ENCODE results near the gene ANGPTL2. TPM values are rescaled to one million over a fixed set of nuclear protein-coding genes. Genes with fewer than 3 reads are reported as not detected.
A peak's percentile ranks its signal among the peaks of the same experiment; 100 is the strongest.

ANGPTL2 gene
- total RNA-seq, 1 donor from 2014 or later, result 19.2 TPM

- Mint-ChIP-seq H3K9me3 (no peaks in the 10 kb centered on the region), H3K4me3 (no peak overlapping the region), H3K36me3 (ENCODE audit: low read depth) (peaks cover 12% of the 10 kb centered on the region), H3K27ac (ENCODE audit: unreplicated experiment) (no peak overlapping the region), H3K4me1 (peaks cover 16% of the 10 kb centered on the region), H3K27me3 (ENCODE audit: low read depth) (no peaks in the 10 kb centered on the region)
- no peak for DNase-seq (ENCODE audit: low read depth, low spot score)
- TF ChIP-seq CTCF (conservative IDR thresholded peaks at IDR 0.05), result no peak
Measured at GRCh38 chr9:127105805-127106465, 16.5 kb downstream of the ANGPTL2 start.

DNA sequence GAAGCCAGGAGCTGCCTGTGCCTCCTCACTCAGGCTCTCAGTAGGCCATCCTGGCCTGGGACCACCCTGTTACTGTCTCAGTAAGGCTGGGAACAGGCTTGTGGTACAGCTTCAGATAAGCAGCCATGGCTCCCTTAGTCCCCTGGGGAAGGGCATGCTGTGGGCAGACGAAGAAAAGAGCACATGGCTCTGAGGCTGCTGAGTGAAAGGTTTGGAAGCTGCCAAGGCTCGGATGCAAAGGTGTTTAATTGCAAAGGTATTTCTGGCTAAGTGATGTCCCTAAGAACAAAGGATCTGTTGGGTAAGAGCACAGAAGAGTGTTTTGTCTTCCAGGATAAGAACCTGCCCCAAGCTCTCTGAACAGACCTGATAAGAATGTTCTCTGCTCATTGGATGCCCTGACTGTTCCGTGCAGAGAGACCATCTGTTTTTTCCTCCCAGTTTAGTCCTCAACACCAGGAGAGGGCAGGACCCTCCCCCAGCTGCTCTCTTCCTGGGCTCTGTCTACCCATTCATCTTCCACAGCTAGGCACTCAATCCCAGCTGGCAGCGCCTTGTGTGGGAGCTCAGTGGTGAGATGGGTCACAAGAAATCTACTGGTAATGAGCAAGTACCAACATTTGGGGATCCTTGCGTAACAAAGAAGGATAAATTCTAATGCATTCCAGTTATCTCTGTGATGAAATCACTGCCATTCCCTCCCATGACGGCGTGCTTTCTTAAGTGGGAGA lies 17.7 kb downstream of the ANGPTL2 start:
- peak overlapping the region; percentile 53 for H3K27ac Mint-ChIP-seq (ENCODE audit: unreplicated experiment)
- H3K4me1 Mint-ChIP-seq, result peaks cover 9% of the 10 kb centered on the region
- H3K27me3 Mint-ChIP-seq (ENCODE audit: low read depth), result no peaks in the 10 kb centered on the region
- H3K36me3 Mint-ChIP-seq (ENCODE audit: low read depth), result peaks cover 12% of the 10 kb centered on the region
- H3K4me3 Mint-ChIP-seq, result no peak overlapping the region
- TF ChIP-seq CTCF (conservative IDR thresholded peaks at IDR 0.05), result no peak
- no peak for DNase-seq (ENCODE audit: low read depth, low spot score)
- no peaks in the 10 kb centered on the region for H3K9me3 Mint-ChIP-seq

DNA sequence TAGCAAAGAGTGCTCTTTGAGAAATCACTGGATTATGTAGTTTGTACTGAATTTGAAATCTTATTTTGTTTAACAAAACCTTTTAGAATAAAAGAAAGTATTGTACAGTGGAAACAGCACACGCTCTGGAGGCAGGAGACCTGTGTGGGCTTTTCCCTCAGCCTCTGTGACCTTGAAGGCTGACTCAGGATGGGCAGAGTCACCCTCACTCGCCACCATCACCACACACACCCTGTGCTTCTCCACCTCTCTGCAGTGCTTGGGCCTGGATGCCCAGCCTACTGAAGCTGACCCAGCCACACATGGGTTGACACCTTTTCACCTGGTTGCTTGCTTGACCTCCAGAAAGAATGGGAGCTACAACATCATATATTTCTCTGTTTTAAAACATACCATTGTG lies 19.6 kb downstream of the ANGPTL2 start:
- Mint-ChIP-seq H3K36me3 (ENCODE audit: low read depth) (peaks cover 8% of the 10 kb centered on the region), H3K4me3 (no peak overlapping the region), H3K27ac (ENCODE audit: unreplicated experiment) (no peak overlapping the region), H3K9me3 (no peaks in the 10 kb centered on the region), H3K4me1 (peaks cover 9% of the 10 kb centered on the region), H3K27me3 (ENCODE audit: low read depth) (no peaks in the 10 kb centered on the region)
- DNase-seq (ENCODE audit: low read depth, low spot score), result no peak
- no peak for TF ChIP-seq CTCF (conservative IDR thresholded peaks at IDR 0.05)

DNA sequence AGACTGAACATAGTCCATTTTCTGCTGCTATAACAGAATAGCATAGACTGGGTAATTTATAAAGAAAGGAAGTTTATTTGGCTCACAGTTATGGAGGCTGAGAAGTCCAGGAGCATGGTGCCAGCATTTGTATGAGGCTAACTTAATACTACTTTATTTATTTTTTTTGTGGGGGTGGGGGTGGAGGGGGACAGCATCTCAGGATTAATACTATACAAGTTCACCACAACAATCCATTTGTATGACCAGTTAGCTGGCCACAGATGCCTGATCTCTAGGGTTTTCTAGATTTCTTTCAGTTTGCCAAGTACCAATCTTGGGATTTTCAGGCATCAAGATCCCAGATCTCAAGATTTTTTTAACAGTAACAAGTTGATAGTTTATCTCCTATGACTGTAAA lies 20.3 kb downstream of the ANGPTL2 start:
- no peaks in the 10 kb centered on the region for H3K9me3 Mint-ChIP-seq
- peaks cover 8% of the 10 kb centered on the region for H3K36me3 Mint-ChIP-seq (ENCODE audit: low read depth)
- TF ChIP-seq CTCF (conservative IDR thresholded peaks at IDR 0.05), result no peak
- H3K27me3 Mint-ChIP-seq (ENCODE audit: low read depth), result no peaks in the 10 kb centered on the region
- DNase-seq (ENCODE audit: low read depth, low spot score), result no peak
- H3K4me1 Mint-ChIP-seq, result peaks cover 12% of the 10 kb centered on the region
- no peak overlapping the region for H3K4me3 Mint-ChIP-seq
- no peak overlapping the region for H3K27ac Mint-ChIP-seq (ENCODE audit: unreplicated experiment)

- no peak for DNase-seq (ENCODE audit: low read depth, low spot score)
- no peak for TF ChIP-seq CTCF (conservative IDR thresholded peaks at IDR 0.05)
- H3K4me3 Mint-ChIP-seq, result no peak overlapping the region
- H3K4me1 Mint-ChIP-seq, result peaks cover 5% of the 10 kb centered on the region
- no peaks in the 10 kb centered on the region for H3K9me3 Mint-ChIP-seq
- H3K27ac Mint-ChIP-seq (ENCODE audit: unreplicated experiment), result no peak overlapping the region
- peaks cover 5% of the 10 kb centered on the region for H3K36me3 Mint-ChIP-seq (ENCODE audit: low read depth)
- H3K27me3 Mint-ChIP-seq (ENCODE audit: low read depth), result no peaks in the 10 kb centered on the region
Measured at GRCh38 chr9:127099664-127100063, 22.8 kb downstream of the ANGPTL2 start.
